Measurements from ENCODE around the gene CELSR1.

The CELSR1 gene

GRCh38 chr22:46418827-46419226 lies 118.6 kb downstream of the CELSR1 start:
- no peak overlapping the region for H3K27ac ChIP-seq (replicated peaks)
- H3K4me3 ChIP-seq (replicated peaks; ENCODE audit: insufficient read depth, low read length) = no peak overlapping the region
- no peak for DNase-seq (ENCODE audit: low read depth in 1 of 2, low spot score in 1 of 2)
- H3K27me3 ChIP-seq (ENCODE audit: insufficient read depth, poor library complexity, severe bottlenecking) = no peaks in the 10 kb centered on the region
- TF ChIP-seq REST (IDR thresholded peaks at IDR 0.05; ENCODE audit: insufficient replicate concordance, low read depth) = no peak
- no peak for TF ChIP-seq CTCF (IDR thresholded peaks at IDR 0.05; ENCODE audit: insufficient read depth, low read length)
- no peak for TF ChIP-seq POLR2AphosphoS5 (IDR thresholded peaks at IDR 0.05; ENCODE audit: low read depth)
- TF ChIP-seq SPI1 (IDR thresholded peaks at IDR 0.05; ENCODE audit: borderline replicate concordance, low read depth) = no peak
- no peak for TF ChIP-seq GABPA (IDR thresholded peaks at IDR 0.05; ENCODE audit: low read depth)

GRCh38 chr22:46417769-46418168 lies 119.7 kb downstream of the CELSR1 start:
- DNase-seq (ENCODE audit: low read depth in 1 of 2, low spot score in 1 of 2) = no peak
- Histone ChIP-seq H3K27me3 (ENCODE audit: insufficient read depth, poor library complexity, severe bottlenecking) (no peaks in the 10 kb centered on the region), H3K4me3 (replicated peaks; ENCODE audit: insufficient read depth, low read length) (no peak overlapping the region), H3K27ac (replicated peaks) (no peak overlapping the region)
- TF ChIP-seq GABPA (IDR thresholded peaks at IDR 0.05; ENCODE audit: low read depth) = no peak
- TF ChIP-seq REST (IDR thresholded peaks at IDR 0.05; ENCODE audit: insufficient replicate concordance, low read depth) = no peak
- no peak for TF ChIP-seq SPI1 (IDR thresholded peaks at IDR 0.05; ENCODE audit: borderline replicate concordance, low read depth)
- TF ChIP-seq CTCF (IDR thresholded peaks at IDR 0.05; ENCODE audit: insufficient read depth, low read length) = no peak

- Histone ChIP-seq H3K27ac (replicated peaks) (no peak overlapping the region), H3K4me3 (replicated peaks; ENCODE audit: insufficient read depth, low read length) (no peak overlapping the region), H3K27me3 (ENCODE audit: insufficient read depth, poor library complexity, severe bottlenecking) (no peaks in the 10 kb centered on the region)
- DNase-seq (ENCODE audit: low read depth in 1 of 2, low spot score in 1 of 2) = no peak
- TF ChIP-seq POLR2AphosphoS5 (IDR thresholded peaks at IDR 0.05; ENCODE audit: low read depth) = no peak
- no peak for TF ChIP-seq CTCF (IDR thresholded peaks at IDR 0.05; ENCODE audit: insufficient read depth, low read length)
- no peak for TF ChIP-seq REST (IDR thresholded peaks at IDR 0.05; ENCODE audit: insufficient replicate concordance, low read depth)
These were observed 120.4 kb downstream of the CELSR1 start for GRCh38 chr22:46416891-46417580.
